GM13976 (cell line): ENCODE data around the gene GABARAP.
A peak's percentile ranks its signal among the peaks of the same experiment; 100 is the strongest.

Source experiments
- DNase-seq: peaks from one replicate; pipeline ENCODE4 v3.0.0; 2012; ENCODE audit warnings: low spot score
- CTCF ChIP-seq: IDR thresholded peaks from 2 replicates; pipeline ENCODE4 v1.5.1; 2012; ENCODE audit warnings: borderline replicate concordance, mild to moderate bottlenecking; ENCODE audit not compliant: insufficient read depth; ENCODE audit errors: extremely low read depth, missing control alignments, control extremely low read depth
- in situ Hi-C: fragments of 300-500 bp; cut with MboI; formaldehyde crosslinking; loops from one replicate; pipeline ENCODE4 v1.12.0; 2022; ENCODE audit warnings: low sequenced_read_pairs, mixed read lengths, inconsistent platforms; ENCODE audit not compliant: unreplicated experiment

GABARAP gene

GRCh38 chr17:7191571-7192270 is 50.5 kb downstream of the GABARAP start:
- no peak for TF ChIP-seq CTCF
- peak; percentile 74 for DNase-seq
- in situ Hi-C loops = no loop called here

GRCh38 chr17:7191069-7191468 is 51.2 kb downstream of the GABARAP start:
- in situ Hi-C loops = no loop called here
- TF ChIP-seq CTCF = no peak
- DNase-seq = no peak

GRCh38 chr17:7190276-7190917 is 51.9 kb downstream of the GABARAP start:
- no peak for TF ChIP-seq CTCF
- DNase-seq = no peak
- in situ Hi-C loops = no loop called here
